NOMO-1 (cell line): ENCODE data around the gene WDR1.

ENCODE experiments used
- DNase-seq, 2 experiments: peaks; one replicate each; lab custom pipeline; 2025; ENCODE audit not compliant: unreplicated experiment in 2 of 2; lab: John Stamatoyannopoulos, UW

WDR1 gene

DNA sequence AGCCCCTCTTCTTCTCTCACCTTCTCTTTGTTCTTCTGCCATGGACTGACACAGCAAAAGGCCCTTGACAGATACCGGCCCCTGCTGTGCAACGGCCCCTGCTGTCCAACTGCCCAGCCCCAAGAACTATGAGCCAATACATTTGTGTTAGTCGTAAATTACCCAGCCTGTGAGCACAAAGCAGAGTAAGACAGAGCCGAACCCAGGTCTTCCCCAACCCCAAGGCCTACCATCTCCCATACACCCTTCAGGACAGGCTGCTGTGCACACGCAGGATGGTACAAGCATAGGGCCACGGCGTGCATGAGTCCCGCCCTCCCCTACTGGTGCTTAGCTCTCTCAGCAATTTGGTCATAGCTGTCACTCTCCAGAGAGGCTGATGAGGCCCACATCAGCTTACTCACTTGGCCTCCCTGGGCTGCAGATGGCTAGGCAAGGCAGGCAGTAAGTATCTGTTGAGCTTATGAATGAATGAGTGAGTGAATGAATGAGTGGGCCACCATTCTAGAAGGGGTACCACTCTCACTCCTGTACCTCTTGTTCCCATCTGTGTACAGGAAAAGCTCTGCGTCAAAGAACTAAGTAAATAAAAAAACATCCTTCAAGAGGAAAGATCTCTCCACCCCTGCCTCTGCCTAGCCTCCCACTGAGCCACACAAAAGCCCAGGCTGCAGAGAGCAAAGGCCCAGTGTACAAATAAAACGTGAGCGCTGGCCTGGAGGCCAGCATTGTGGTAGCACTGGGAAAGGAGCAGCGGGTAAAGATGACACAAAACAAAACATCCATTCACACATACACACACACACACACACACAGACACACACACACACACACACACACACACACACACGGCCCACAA is 13.9 kb downstream of the WDR1 start:
- no peak for DNase-seq

DNA sequence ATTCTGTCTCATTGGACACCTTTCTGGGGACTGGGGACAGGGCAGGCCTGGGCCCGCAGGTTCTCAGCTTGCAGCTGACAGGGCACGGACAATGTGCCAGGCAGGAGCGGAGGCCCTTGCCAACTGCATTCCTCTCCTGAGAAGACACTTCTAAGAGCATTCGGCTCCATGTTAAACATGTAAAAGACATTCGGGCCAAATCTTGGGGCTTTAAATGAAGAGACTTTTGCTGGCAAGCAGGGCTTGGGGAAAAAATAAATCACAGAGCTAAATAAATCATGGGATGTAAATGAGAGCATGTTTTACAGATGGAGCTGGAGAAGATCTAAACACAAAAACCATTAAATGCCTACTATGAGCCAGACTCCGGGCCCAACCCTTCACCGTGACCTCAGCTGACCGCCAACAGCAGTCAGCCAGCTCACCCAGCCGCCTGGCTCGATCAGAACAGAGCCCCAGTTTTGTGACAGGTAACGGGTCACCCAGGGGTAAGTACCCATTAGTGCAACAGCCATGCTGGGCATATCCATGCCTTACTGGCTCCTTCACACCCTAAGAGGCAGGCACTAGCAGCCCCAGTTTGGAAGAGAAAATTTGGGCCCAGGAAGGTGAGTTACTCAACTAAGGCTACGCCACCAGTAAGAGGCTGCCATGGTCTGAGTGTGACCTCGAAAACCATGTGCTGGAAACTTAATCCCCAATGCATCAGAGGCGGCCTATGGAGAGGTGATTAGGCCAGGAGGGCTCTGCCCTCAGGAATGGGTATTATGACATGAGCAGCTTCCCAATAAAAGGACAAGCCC is 14.7 kb downstream of the WDR1 start:
- DNase-seq, result no peak

DNA sequence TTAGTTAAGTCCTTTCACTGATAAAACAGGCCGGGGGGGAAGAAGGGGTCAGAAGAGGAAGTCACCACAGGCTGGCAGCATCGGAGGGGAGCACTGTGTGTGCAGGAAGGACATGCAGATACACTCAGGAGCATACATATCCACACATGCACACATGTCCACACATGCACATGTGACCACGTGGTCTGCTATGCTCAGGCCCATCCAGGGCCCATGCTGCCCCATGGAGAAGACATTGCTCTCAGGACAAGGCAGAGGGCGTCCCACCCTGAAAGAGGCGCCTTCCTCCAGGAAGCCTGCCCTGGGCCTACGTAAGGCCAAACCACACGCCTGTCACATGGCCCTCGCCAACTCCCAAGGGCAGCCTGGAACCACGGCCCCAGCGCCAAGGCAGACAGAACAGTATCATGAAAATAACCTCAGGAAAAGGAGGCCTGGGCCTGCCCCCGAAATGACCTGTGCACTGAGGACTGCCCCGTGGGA is 15.8 kb downstream of the WDR1 start:
- no peak for DNase-seq

DNA sequence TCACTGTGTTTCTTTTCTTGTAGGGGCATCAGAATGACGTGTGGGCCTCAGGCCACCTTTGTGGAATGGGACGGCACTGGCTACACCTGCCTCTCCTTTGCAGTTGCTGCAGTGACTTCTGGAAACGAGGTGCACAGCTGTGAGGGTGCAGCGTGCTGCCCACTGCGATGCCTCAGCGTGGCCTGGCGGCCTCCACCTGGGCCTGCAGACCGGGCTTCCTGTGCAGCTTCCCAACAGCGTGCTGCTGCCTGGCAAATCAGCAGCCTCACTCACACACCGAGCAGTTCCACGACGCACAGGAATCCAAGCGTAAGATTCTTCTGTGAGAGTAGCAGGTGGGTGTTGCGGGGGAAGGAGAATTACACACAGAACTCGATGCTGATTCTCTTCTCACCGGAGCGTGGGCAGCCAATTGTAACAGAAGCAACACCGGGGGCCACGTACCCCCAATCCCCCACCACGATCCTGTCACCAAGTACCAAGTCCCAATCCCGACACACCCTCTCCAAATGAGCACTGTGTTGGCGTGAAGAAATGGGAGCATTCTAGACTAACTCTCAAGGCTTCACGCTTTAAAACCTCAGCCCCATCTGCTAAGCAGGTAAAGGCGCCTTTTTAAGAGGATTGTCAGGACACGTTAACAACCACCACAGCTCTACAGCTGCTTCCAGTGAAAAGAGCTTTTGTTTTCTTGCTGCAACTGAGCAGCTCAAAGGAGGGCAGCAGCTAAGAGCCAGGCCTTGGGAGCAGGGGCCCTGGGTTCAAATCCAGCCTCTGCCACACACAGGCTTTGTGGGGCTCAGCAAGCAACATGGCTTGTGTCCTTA is 16.9 kb downstream of the WDR1 start:
- no peak for DNase-seq

DNA sequence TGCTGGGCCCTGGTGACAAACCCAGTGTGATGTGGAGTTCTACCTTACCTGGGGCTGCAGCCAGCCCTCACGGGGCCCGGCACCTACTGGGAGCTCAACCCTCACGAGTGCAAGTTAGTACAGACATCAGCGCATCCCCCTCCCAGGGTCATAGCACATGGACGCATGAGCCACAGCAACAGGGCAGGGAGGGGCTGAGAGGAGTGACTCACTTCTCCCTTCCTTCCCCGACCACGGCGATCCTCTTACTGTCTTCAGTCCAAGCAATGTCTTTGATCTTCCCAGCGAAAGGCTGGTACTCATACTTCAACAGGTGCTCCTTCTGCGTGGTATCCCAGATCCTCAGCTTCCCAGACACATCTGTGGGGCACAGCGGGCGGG is 17.8 kb downstream of the WDR1 start:
- DNase-seq, result no peak

DNA sequence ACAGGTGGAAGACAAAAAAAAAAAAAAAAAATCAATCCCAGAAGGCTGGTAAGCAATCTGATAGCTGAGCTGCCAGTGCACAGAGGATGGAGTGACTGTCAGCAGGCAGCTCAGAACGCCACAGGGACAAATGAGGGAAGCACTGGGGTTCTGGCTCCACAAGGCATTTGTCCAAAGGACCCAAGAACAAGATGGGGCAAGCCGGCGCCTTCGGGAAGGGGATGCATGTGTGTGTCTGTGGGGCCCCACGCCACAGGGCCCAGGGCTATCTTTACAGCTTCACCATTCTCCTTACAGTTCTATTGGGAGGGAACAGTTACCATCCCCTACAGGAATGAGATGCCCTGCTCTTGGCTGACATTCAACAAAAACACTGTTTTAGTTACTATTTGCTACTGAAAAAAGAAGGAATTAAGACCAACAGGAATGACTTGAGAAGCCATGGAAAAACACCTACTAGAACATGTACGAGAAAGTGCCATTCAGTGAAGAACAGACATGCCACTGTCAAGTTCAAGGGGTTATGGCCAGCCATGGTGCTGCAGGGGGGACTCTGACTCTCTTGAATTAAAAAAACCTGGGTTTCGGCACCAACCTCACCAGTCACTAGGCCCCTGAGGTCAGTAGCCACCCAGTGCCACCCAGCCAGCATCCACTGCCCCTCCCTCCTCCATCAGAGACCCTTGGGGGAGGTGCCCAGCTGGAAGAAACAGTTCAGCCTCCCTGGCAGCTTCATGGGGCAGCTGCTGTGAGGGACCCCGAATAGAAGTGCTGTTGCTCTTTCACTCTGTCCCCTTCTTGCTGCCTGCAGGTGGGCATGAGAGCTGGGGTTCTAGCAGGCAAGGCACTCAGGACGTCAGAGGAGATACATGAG is 18.5 kb downstream of the WDR1 start:
- DNase-seq, result no peak

DNA sequence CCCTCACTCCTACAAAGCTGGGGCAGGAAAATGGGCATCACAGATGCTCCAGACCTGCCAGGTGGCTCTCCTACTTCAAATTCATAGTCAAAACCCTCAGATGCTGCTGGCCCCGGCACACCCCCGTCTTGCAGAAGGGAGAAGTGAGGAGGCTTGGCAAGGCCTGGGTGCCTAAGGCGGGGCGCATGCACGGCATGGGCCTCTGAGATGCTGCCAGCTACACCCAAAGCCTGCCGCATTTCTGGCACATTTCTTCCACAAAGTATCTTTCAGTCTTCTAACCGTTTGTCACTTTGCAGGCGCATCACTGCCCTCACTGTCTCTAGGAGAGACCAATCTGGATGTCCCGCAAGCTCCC is 19.6 kb downstream of the WDR1 start:
- DNase-seq, result no peak

DNA sequence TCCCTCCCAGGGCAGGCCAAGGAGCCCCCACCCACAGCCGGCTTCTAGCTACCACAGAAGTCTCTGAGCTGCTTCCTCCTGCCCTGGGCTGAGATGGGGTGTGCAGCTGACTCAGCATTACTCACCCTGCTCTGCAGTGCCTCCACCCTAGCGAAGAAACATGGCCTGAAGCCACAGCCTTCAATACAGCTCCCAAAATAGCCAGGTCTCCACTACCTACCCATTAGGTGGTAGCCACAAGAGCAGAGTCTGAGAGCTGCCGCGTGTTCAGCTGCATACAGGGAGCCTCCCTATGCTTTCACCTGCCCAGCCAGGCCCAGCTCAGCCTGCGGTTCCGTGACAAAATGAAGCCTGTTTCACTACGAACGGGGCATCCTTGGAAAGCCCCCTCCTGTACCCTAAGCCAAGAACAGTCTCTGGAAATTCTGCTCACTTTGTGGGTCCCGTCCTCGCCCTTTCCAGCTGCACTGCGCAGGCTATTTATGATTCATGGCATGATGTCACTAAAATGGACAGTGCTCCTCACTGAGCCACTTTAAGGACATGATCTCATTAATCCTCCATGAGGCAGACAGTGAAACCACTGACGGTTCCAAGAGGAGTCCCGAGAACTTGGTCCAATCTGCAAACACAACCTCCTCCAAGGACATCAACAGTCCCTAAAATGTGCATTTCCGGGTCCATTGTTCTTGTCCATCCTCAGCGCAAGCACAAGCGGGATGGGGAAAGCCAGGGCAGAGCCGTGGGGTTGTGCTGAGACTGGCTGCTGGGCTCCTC is 20.2 kb downstream of the WDR1 start:
- DNase-seq, result peak in 1 of 2 experiments; percentile 16

DNA sequence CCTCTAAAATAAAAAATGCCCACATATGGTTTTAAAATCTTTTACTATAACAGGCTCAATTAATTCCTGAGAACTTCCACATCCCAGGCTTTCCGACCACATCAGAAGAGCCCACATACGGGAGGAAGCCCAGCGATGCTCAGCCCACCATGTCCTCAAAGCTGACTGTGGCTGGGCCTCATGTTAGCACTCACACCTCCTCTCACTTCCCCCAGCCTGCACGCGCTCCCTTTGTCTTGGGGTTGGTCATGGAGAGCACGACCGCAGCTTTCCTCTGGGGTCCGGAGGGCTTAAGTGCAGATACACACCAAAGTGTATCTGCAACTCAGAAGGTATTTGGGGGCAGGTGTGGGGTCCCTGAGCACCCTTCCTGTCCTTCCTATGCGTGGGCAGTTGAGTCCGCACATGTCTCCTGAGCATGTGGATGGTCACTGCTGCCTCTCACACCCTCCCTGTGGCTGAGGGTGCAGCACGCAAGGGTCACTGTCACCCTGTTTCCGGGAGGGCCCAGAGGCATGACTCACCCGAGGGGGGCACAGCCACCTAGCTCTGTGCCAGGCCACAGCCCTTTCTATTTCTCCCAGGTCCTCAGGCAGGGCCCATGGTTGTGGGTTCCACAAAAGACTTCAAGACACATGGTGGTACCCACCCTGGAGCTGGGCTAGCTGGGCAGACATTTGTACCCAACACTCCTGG is 21.2 kb downstream of the WDR1 start:
- no peak for DNase-seq

DNA sequence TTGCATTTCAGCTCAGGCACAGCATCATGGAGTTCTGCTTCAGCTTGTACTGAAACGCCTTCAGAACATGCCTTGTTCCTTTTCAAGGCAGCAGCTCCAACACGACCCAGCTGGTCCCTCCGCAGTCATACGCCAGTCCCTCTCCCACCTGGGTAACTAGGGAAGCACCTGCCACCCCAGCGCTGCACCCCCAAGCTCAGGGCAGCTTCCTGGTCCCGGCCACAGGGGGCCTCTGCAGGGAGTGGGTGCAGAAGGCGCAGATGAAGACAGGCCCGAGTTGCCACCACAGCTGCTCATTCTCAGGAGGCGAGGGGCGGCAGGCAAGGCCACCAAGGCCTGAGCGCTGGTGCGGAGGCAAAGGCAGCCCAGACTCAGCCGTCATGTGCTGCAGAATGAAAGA is 21.8 kb downstream of the WDR1 start:
- DNase-seq, result no peak

DNA sequence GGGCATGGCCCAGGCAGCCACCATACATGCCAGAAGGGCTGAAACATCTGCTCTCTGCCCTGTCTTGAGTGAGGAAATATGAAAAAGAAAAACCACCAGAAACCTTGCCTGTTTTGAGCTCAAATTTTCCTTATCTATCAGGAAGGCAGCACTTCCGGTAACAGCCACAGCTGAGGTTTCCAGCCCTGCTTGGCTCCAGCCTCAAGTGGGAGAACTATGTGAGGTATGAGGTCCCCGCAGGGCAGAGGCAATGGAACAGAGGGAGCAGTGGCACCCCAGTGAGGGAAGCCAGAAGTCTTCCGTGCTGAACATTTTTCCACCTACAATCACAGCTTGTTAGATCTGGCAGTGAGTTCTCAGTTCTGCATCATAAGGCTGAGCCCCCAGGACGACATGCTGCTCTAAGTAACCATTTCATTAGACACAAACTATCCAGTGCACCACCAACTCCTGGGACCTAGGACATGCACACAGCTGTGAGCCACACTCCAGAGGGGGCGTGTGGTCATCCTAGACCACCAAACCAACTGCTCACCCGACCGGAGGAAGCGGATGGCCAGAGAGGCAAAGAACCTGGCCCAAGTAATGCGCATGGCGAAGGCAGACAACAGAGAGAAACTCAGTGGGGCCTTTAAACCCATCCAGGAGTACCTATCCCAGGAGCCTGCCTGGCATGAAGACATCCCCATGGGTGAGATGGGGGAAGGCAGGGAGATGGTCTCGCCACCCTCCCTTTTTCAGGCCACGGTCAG is 22.6 kb downstream of the WDR1 start:
- no peak for DNase-seq

DNA sequence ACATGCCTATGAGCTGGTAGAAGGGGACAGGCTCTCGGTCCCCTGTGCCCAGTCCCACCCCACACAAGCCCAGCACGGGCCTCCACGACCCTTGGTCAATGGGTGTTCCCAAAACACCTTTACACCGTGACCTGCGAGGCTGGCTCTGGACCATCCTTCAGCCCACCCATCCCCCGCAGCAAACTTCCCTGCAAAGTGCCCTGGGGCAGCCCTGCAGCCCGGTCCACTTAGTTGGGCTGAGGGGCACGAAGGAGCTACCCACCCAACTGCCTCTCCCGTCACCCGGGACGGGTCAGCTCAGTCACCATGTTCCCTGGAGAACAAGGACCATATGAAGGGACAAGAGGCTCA is 23.4 kb downstream of the WDR1 start:
- DNase-seq, result no peak

DNA sequence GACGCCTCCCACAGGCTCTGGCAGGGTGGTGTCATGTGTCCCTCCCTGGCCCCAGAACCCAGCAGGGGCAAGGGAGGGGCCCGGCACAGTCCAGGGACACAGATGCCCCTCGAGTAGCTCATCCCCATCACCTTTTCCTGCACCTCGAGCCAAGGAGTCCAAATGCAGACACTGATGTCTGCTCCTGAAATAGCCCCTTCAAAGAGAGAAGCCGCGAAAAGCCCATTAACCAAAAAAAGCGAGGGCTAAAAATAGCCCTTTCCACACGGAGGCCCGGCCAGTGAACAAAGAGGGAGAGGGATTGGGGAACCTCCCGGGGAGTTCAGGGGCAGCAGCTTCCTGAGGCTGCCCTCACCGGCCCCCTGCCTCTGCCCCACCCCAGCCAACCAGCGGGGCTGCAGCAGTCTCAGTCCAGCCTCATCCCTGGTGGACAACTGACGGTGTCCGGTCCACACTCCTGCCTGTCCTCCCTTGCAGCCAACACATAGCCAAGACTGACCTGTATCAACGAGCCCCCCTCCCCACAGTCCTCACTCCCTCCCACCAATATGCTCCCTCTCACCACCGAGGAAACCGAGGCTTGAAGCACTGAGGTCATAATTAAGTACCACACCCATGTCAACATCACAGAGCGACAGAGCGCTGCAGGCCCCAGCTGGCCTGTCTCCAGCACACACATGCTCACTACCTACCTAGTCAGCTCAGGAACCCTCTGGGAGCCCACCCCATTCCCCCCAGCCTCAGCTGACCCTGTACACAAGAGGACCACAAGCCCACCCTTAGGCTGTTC is 23.9 kb downstream of the WDR1 start:
- no peak for DNase-seq

DNA sequence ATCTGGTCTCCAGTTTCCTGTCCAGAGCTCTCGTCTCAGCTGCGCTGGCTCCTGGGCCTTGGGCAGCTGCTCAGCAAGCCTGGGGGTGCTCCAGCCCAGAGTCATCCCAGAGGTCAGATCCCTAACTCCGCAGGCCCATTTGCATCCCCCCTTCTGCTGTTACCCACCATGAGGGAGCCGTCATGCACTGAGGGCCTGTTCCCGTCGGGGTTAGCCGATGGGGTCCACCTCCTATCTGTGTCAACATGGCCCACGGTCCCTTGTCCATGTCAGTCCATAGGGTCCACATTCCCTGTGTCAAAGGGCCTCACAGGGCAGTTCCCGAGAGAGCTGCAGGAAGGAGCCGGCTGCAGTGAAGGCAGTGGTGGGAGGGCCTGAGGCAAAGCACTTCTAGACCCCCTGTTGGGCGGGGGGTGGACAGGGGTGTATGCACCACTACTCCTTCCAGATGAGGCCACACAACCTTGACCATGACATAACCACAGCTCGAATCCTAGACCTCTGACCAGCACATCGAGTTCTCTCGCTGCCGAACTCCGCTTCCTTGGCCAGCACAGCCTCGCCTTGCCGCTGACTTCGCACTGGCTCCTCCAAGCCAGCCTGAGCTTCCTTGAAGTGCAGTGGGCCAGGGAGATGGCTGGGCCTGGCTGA is 24.9 kb downstream of the WDR1 start:
- no peak for DNase-seq

DNA sequence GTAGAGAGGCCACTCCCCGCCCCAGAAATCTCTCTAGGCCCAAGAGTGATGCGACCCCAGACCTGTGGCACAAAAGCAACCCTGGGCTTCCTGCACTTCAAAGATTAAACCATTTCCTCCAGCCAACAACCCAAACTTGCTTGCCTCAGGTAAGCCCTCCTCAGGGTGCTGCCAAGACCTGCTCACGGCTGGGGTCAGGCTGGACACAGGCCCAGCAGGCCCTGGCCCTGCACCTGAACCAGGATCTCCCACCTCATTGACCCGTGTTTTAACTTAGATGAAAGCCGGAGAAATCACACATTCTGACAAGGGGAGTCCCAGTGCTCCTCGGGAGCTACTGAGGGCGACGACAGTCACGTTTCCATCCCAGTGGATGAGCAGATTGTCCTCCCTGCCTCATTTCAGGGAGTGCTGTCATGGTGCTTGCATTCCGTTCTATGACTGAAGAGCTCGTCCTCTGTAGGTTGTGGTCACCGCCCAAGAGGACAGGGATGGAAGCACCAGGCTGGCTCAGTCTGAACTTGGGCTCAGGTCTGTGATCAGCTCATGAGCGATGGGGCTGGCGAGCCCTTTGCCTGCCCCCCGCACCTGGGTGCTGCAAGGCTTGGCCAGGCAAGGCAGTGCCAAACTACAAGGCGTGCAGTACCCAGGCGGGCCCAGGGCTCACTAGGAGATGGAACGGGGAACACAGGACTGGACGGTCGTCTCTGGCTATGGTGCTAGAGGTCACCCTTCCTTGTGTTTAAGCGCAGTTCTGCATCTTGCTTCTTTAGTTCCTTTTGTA is 25.9 kb downstream of the WDR1 start:
- DNase-seq, result no peak

DNA sequence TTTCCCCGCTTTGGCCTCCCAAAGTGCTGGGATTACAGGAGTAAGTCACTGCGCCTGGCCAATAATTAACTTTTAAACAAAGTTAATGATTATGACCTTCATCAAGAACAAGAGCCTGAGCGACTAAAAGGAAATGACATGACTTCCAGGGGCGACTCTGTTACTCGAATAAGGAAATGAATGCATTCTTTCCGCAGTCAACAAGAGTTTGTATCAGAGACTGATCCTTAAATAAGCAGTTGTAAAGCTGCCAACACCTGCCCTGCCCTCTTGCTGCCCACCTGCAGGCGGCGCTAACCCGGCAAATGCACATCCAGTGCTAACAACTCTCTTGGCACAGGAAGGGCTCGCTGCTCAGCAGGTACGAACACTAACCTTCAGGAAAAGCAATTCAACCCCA is 27.3 kb downstream of the WDR1 start:
- DNase-seq, result no peak
